Neural cell (in vitro differentiated cells): ENCODE measurements around the gene NRBF2. TPM values are rescaled to one million over a fixed set of nuclear protein-coding genes. Genes with fewer than 3 reads are reported as not detected.

Experiments used
- H2AFZ ChIP-seq: fragments of 200-600, 300-800 bp; sonication (generic), shearing (Covaris generic); 2 replicates; pipeline ENCODE4 v1.6.0; 2014; ENCODE audit warnings: low read depth, mild to moderate bottlenecking, antibody characterized with exemption, low read length, moderate library complexity
- H3F3A ChIP-seq: fragments of 200-600 bp; shearing (Covaris generic); 2 replicates; pipeline ENCODE4 v1.6.1; 2016; ENCODE audit warnings: mild to moderate bottlenecking, moderate library complexity, mixed read lengths, antibody characterized with exemption, low read length; ENCODE audit not compliant: insufficient read depth, poor library complexity, severe bottlenecking
- H3K27ac ChIP-seq: fragments of 200-600, 300-800 bp; sonication (generic), shearing (Covaris generic); 2 replicates; pipeline ENCODE4 v1.5.1; 2014; ENCODE audit warnings: mild to moderate bottlenecking, low read length, moderate library complexity
- H3K27me3 ChIP-seq: fragments of 300-800, 200-600 bp; sonication (generic), shearing (Covaris generic); 2 replicates; pipeline ENCODE4 v1.6.0; 2014; ENCODE audit warnings: mild to moderate bottlenecking, low read depth, low read length, moderate library complexity; ENCODE audit not compliant: insufficient read depth
- H3K36me3 ChIP-seq: fragments of 300-800, 200-600 bp; sonication (generic), shearing (Covaris generic); 2 replicates; pipeline ENCODE4 v1.5.1; 2014; ENCODE audit warnings: mild to moderate bottlenecking, antibody characterized with exemption, low read length, moderate library complexity; ENCODE audit not compliant: insufficient read depth
- H3K4me2 ChIP-seq: fragments of 300-800, 200-600 bp; sonication (generic), shearing (Covaris generic); 2 replicates; pipeline ENCODE4 v1.6.0; 2014; ENCODE audit warnings: mild to moderate bottlenecking, low read length
- H3K4me3 ChIP-seq: fragments of 300-800, 200-600 bp; sonication (generic), shearing (Covaris generic); 2 replicates; pipeline ENCODE4 v1.5.1; 2014; ENCODE audit warnings: mild to moderate bottlenecking, low read length, moderate library complexity
- H3K79me2 ChIP-seq: fragments of 200-600 bp; shearing (Covaris generic); replicated peaks from 2 replicates; pipeline ENCODE4 v1.6.0; 2014; ENCODE audit warnings: mild to moderate bottlenecking, low read length, moderate library complexity; ENCODE audit not compliant: insufficient read depth
- H3K9ac ChIP-seq: fragments of 300-800, 200-600 bp; sonication (generic), shearing (Covaris generic); 2 replicates; pipeline ENCODE4 v1.6.1; 2016; ENCODE audit warnings: mild to moderate bottlenecking, low read length, mixed read lengths
- H3K9me2 ChIP-seq: fragments of 200-600 bp; shearing (Covaris generic); 2 replicates; pipeline ENCODE4 v1.6.1; 2016; ENCODE audit warnings: mild to moderate bottlenecking, low read length, mixed read lengths; ENCODE audit not compliant: insufficient read depth
- H3K9me3 ChIP-seq: fragments of 200-600, 300-800 bp; sonication (generic), shearing (Covaris generic); 2 replicates; pipeline ENCODE4 v1.6.1; 2016; ENCODE audit warnings: mild to moderate bottlenecking, mixed run types, low read length, moderate library complexity, mixed read lengths
- H4K20me1 ChIP-seq: fragments of 200-600 bp; shearing (Covaris generic); 2 replicates; pipeline ENCODE4 v1.6.1; 2016; ENCODE audit warnings: mild to moderate bottlenecking, mixed run types; ENCODE audit not compliant: insufficient read depth
- CTCF ChIP-seq: fragments of 450-650 bp; IDR thresholded peaks from 2 replicates; pipeline ENCODE4 v1.5.1; 2014; ENCODE audit warnings: antibody characterized with exemption, mild to moderate bottlenecking, moderate library complexity; ENCODE audit not compliant: poor library complexity, severe bottlenecking
- EP300 ChIP-seq: fragments of 450-650 bp; conservative IDR thresholded peaks from 2 replicates; pipeline ENCODE4 v1.6.1; 2014; ENCODE audit warnings: antibody characterized with exemption, mild to moderate bottlenecking, moderate library complexity; ENCODE audit not compliant: poor library complexity, severe bottlenecking
- EZH2 ChIP-seq: fragments of 200-600, 300-800 bp; shearing (Covaris generic), sonication (generic); IDR thresholded peaks from 2 replicates; pipeline ENCODE4 v1.6.1; 2014; ENCODE audit warnings: antibody characterized with exemption, low read length, borderline replicate concordance, mild to moderate bottlenecking; ENCODE audit not compliant: insufficient read depth, poor library complexity, severe bottlenecking
- MXI1 ChIP-seq: fragments of 450-650 bp; conservative IDR thresholded peaks from 2 replicates; pipeline ENCODE4 v1.6.1; 2014; ENCODE audit warnings: antibody characterized with exemption, mild to moderate bottlenecking; ENCODE audit not compliant: poor library complexity, severe bottlenecking
- POLR2AphosphoS5 ChIP-seq: IDR thresholded peaks from 2 replicates; pipeline ENCODE4 v1.6.1; 2012
- RAD21 ChIP-seq: fragments of 450-650 bp; conservative IDR thresholded peaks from 2 replicates; pipeline ENCODE4 v1.6.1; 2014; ENCODE audit warnings: antibody characterized with exemption, mild to moderate bottlenecking, moderate library complexity
- REST ChIP-seq: IDR thresholded peaks from 2 replicates; pipeline ENCODE4 v1.6.1; 2012; ENCODE audit warnings: borderline replicate concordance
- SMC3 ChIP-seq: fragments of 450-650 bp; conservative IDR thresholded peaks from 2 replicates; pipeline ENCODE4 v1.6.1; 2014; ENCODE audit warnings: antibody characterized with exemption, mild to moderate bottlenecking, moderate library complexity; ENCODE audit not compliant: poor library complexity
- TAF1 ChIP-seq: IDR thresholded peaks from 2 replicates; pipeline ENCODE4 v1.6.1; 2012; ENCODE audit warnings: low read depth
- polyA plus RNA-seq: library from polyadenylated mRNA; depleted of rRNA; stranded (reverse); fragments of >200 nt; gene quantifications from 2 replicates; pipeline ENCODE4 v1.2.3, GENCODE V29; 2014

The NRBF2 gene
- polyA plus RNA-seq, 1 donor from 2014 or later: 32.7 TPM

GRCh38 chr10:63106111-63106755 is 26.9 kb upstream of the NRBF2 start:
- H2AFZ ChIP-seq: no peak overlapping the region
- H3K9me3 ChIP-seq: no peaks in the 10 kb centered on the region
- no peak overlapping the region for H3K4me2 ChIP-seq
- H3K79me2 ChIP-seq: no peaks in the 10 kb centered on the region
- H3F3A ChIP-seq: no peaks in the 10 kb centered on the region
- H4K20me1 ChIP-seq: no peaks in the 10 kb centered on the region
- no peak overlapping the region for H3K4me3 ChIP-seq
- H3K27me3 ChIP-seq: no peaks in the 10 kb centered on the region
- H3K36me3 ChIP-seq: no peaks in the 10 kb centered on the region
- H3K27ac ChIP-seq: no peak overlapping the region
- no peak overlapping the region for H3K9ac ChIP-seq
- TF ChIP-seq POLR2AphosphoS5 (no peak), RAD21 (no peak), TAF1 (no peak), MXI1 (no peak), CTCF (no peak), EZH2 (no peak), SMC3 (no peak), REST (no peak), EP300 (no peak)
- H3K9me2 ChIP-seq: no peaks in the 10 kb centered on the region

GRCh38 chr10:63107943-63108437 is 25.1 kb upstream of the NRBF2 start:
- Histone ChIP-seq H3K9ac (no peak overlapping the region), H3K36me3 (no peaks in the 10 kb centered on the region), H3K9me2 (no peaks in the 10 kb centered on the region), H3K4me3 (no peak overlapping the region), H3F3A (no peaks in the 10 kb centered on the region), H3K27ac (no peak overlapping the region), H3K27me3 (no peaks in the 10 kb centered on the region), H3K79me2 (no peaks in the 10 kb centered on the region), H2AFZ (no peak overlapping the region), H3K9me3 (no peaks in the 10 kb centered on the region), H3K4me2 (no peak overlapping the region), H4K20me1 (no peaks in the 10 kb centered on the region)
- TF ChIP-seq EP300 (no peak), SMC3 (no peak), POLR2AphosphoS5 (no peak), CTCF (no peak), EZH2 (no peak), MXI1 (no peak), TAF1 (no peak), REST (no peak), RAD21 (no peak)
